K562 (cell line): ENCODE measurements around the gene KCNAB1. TPM values are rescaled to one million over a fixed set of nuclear protein-coding genes. Genes with fewer than 3 reads are reported as not detected.

Source experiments
- ATAC-seq: fragments of 200-7000 bp; cut with Tn5 transposase; 3 replicates; pipeline ENCODE4 v1.9.1; 2020; ENCODE audit warnings: moderate library complexity
- BruUV-seq: library from RNA; stranded (reverse); fragments of 400-500 nt; replicated peaks from 2 replicates; lab custom pipeline; 2021; lab: Mats Ljungman, UMichigan
- CTCF ChIA-PET: fragments of 300-600 bp; formaldehyde crosslinking; extraction: SDS; loops from one replicate; lab custom pipeline; 2021; ENCODE audit warnings: low intra/inter-chr PET ratio; lab: Yijun Ruan, JAX
- POLR2A ChIA-PET: fragments of 300-600, 350-650 bp; sonication (Branson Sonifier 250); formaldehyde crosslinking; extraction: SDS; loops from one replicate; lab custom pipeline; 2021; ENCODE audit warnings: antibody characterized with exemption, inconsistent platforms; lab: Yijun Ruan, JAX
- DNase-seq, 4 experiments: peaks; one replicate each; pipeline versions ENCODE4 v3.0.0 to v3.0.0-alpha.2; 2011 to 2018; ENCODE audit warnings: low spot score in 3 of 4, mixed read lengths in 3 of 4; ENCODE audit errors: extremely low read depth in 1 of 4
- FAIRE-seq: peaks from 2 replicates; lab custom pipeline; 2011; peaks lifted over from hg19 to GRCh38; lab: Jason Lieb, UNC
- H2AFZ ChIP-seq: 2 replicates; pipeline ENCODE4 v1.6.0; 2011; ENCODE audit warnings: low read depth, low read length, control low read depth, inconsistent platforms
- H3K27ac ChIP-seq: fragments of 200-600 bp; 3 replicates; pipeline ENCODE4 v1.8.0; 2011; ENCODE audit warnings: low read depth, mild to moderate bottlenecking, control low read depth, inconsistent platforms, low read length, moderate library complexity, mixed read lengths; ENCODE audit errors: extremely low read depth
- H3K27me3 ChIP-seq, 2 experiments: fragments of 300-600 bp in 1 of 2; 2 replicates in 1 of 2; 3 replicates in 1 of 2; pipeline versions ENCODE4 v1.6.0 to v1.8.0; 2011; ENCODE audit warnings: inconsistent platforms in 2 of 2, low read length in 2 of 2, mild to moderate bottlenecking in 1 of 2, mixed read lengths in 1 of 2, moderate library complexity in 1 of 2; ENCODE audit not compliant: control insufficient read depth in 2 of 2, insufficient read depth in 2 of 2
- H3K36me3 ChIP-seq: fragments of 300-600 bp; 3 replicates; pipeline ENCODE4 v1.8.0; 2011; ENCODE audit warnings: mild to moderate bottlenecking, low read length, inconsistent platforms; ENCODE audit not compliant: control insufficient read depth, insufficient read depth
- H3K4me1 ChIP-seq, 2 experiments: fragments of 200-600 bp in 1 of 2; replicated peaks in 1 of 2; 2 replicates in 1 of 2; 3 replicates in 1 of 2; pipeline versions ENCODE4 v1.5.1 to v1.8.0; 2011; ENCODE audit warnings: inconsistent platforms in 2 of 2, low read length in 2 of 2, mild to moderate bottlenecking in 1 of 2, mixed read lengths in 1 of 2, moderate library complexity in 1 of 2; ENCODE audit not compliant: control insufficient read depth in 2 of 2, insufficient read depth in 2 of 2
- H3K4me2 ChIP-seq: 2 replicates; pipeline ENCODE4 v1.6.1; 2011; ENCODE audit warnings: low read length, control low read depth, inconsistent platforms, mixed read lengths; ENCODE audit not compliant: insufficient read depth
- H3K4me3 ChIP-seq: fragments of 200-600 bp; sonication (generic), shearing (Covaris generic); 2 replicates; pipeline ENCODE4 v1.5.1; 2016; ENCODE audit warnings: control low read depth, inconsistent platforms
- H3K79me2 ChIP-seq: fragments of 200-600 bp; 3 replicates; pipeline ENCODE4 v1.8.0; 2011; ENCODE audit warnings: low read length, inconsistent platforms; ENCODE audit not compliant: control insufficient read depth, insufficient read depth
- H3K9ac ChIP-seq, 2 experiments: 2 replicates each; pipeline versions ENCODE4 v1.6.0 to v1.6.1; 2011; ENCODE audit warnings: low read depth in 2 of 2, low read length in 2 of 2, control low read depth in 1 of 2, inconsistent platforms in 1 of 2, mild to moderate bottlenecking in 1 of 2, mixed read lengths in 1 of 2; ENCODE audit not compliant: insufficient read depth in 1 of 2
- H3K9me1 ChIP-seq: one replicate; pipeline ENCODE4 v1.6.0; 2011; ENCODE audit warnings: inconsistent platforms, mild to moderate bottlenecking, low read length, moderate library complexity; ENCODE audit not compliant: control insufficient read depth, insufficient read depth
- H3K9me3 ChIP-seq: replicated peaks from 2 replicates; pipeline ENCODE4 v1.5.1; 2011; ENCODE audit warnings: low read depth, low read length, inconsistent platforms; ENCODE audit not compliant: control insufficient read depth, insufficient read depth
- H4K20me1 ChIP-seq: replicated peaks from 2 replicates; pipeline ENCODE4 v1.6.1; 2011; ENCODE audit warnings: low read length, inconsistent platforms, mixed read lengths; ENCODE audit not compliant: control insufficient read depth, insufficient read depth
- NCOR1 ChIP-seq: fragments of 450-650 bp; IDR thresholded peaks from 2 replicates; pipeline ENCODE4 v1.6.1; 2016; ENCODE audit warnings: mild to moderate bottlenecking, moderate library complexity
- NFIC ChIP-seq: fragments of 450-650 bp; IDR thresholded peaks from 2 replicates; pipeline ENCODE4 v1.6.1; 2017; ENCODE audit warnings: mild to moderate bottlenecking, inconsistent platforms
- PTTG1 ChIP-seq: fragments of 450-650 bp; IDR thresholded peaks from 2 replicates; pipeline ENCODE4 v1.6.1; 2016; ENCODE audit warnings: low read depth, mild to moderate bottlenecking, missing genetic modification characterization, missing compliant biosample characterization
- WGBS: fragments of 100-300 bp; shearing (Covaris generic); methylation state at CpG from one replicate; pipeline ENCODE4 v1.1.6; 2016; ENCODE audit warnings: low coverage, mixed read lengths; ENCODE audit not compliant: insufficient coverage; ENCODE audit errors: missing lambda C conversion rate; 5-methylcytosine and 5-hydroxymethylcytosine counted together
- in situ Hi-C: fragments of 300-500 bp; cut with MboI; formaldehyde crosslinking; loops from 4 replicates; pipeline ENCODE4 v1.15.0; 2018; ENCODE audit warnings: inconsistent platforms, mixed read lengths
- intact Hi-C: fragments of 100-400 bp; cut with micrococcal nuclease; formaldehyde crosslinking; loops from 2 replicates; pipeline ENCODE4 v1.14.2; 2022
- polyA plus RNA-seq, 8 experiments: library from polyadenylated mRNA; depleted of rRNA in 4 of 8; stranded (reverse) in 5 of 8; unstranded in 3 of 8; fragments of >200 nt; fragmentation: Nextera tagmentation in 2 of 8; fragmentation: Illumina TruSeq in 1 of 8; extraction: Ambion mirVana in 2 of 8; extraction: Trizol in 1 of 8; gene quantifications; 2 replicates each; pipeline versions ENCODE4 v1.2.1 to v1.2.3, GENCODE V29; 2011 to 2014; ENCODE audit warnings: inconsistent platforms in 1 of 8, missing spikeins in 1 of 8
- total RNA-seq, 7 experiments: library from RNA; depleted of rRNA in 6 of 7; stranded (reverse); fragments of >200 nt in 6 of 7; fragmentation: Illumina TruSeq in 2 of 7; extraction: Trizol in 2 of 7; gene quantifications; 2 replicates each; pipeline versions ENCODE4 v1.2.1 to v1.2.3, GENCODE V29; 2011 to 2021; ENCODE audit warnings: low replicate concordance in 1 of 7

KCNAB1 gene
- total and polyA plus RNA-seq, 9 of the 15 experiments (the other 6 are each of a cell fraction or from before 2014, with no cell fraction given), result 0.14 to 1.2 (median 0.51) TPM

DNA sequence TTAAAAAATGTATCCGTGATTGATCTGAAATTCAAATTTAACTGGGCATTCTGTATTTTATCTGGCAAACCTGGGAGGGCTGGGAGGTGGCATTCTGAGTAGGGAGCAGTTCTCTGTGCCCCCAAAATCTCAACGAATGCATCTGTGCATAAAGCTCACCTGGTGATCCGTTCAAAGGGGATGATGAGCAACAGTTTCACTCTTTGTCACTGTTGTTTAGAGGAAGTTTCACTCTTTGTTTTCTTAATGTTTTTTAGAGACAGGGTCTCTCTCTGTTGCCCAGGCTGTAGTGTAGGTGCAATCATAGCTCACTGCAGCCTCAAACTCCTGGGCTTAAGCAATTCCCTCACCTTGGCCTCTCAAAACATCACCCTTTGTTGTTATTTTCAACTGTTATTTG, 247.8 kb downstream of the KCNAB1 start:
- Histone ChIP-seq H3K4me2 (no peak overlapping the region), H3K27me3 (peaks cover 4 to 5% of the 10 kb centered on the region in 2 experiments; a peak in 3 of 5 replicates), H4K20me1 (no peaks in the 10 kb centered on the region), H3K9ac (no peak overlapping the region), H3K27ac (no peak overlapping the region), H3K4me3 (no peak overlapping the region), H2AFZ (no peak overlapping the region), H3K79me2 (no peaks in the 10 kb centered on the region), H3K9me1 (no peaks in the 10 kb centered on the region), H3K4me1 (no peaks in the 10 kb centered on the region), H3K9me3 (no peaks in the 10 kb centered on the region), H3K36me3 (no peaks in the 10 kb centered on the region)
- CTCF ChIA-PET, result no interaction called here
- FAIRE-seq, result no peak
- intact Hi-C loops, result no loop called here
- WGBS, result 0% methylated on average over 3 of the region's 3 CpGs
- ATAC-seq, result no peak
- no peak for DNase-seq
- in situ Hi-C loops, result no loop called here
- TF ChIP-seq PTTG1 (tag) (no peak), NCOR1 (no peak)
- POLR2A ChIA-PET, result no interaction called here
- BruUV-seq, result no TSS peak

DNA sequence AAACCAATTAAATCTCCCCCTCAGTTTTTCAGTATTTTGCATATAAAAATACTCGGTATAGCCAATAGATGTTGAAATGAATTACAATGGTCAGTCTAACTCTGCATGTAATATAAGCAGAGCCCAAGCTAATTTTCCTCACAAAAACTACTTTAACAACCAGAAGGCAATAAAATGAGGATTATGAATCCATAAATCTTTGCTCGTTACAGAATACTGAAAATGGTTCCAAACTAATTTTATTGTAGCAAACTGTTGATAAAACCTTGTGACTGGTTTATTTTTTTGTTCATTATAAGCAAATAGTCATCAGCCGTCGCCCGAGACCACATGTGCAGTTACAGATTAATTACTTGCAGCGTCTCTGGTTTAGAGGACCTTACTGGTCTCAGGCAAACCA, 251.3 kb downstream of the KCNAB1 start:
- whole genome bisulfite sequencing, result 0% methylated on average over 6 of the region's 6 CpGs
- Histone ChIP-seq H3K9me1 (no peaks in the 10 kb centered on the region), H3K4me1 (no peaks in the 10 kb centered on the region), H3K4me3 (no peak overlapping the region), H3K27ac (no peak overlapping the region), H2AFZ (no peak overlapping the region), H3K79me2 (no peaks in the 10 kb centered on the region), H3K9me3 (no peaks in the 10 kb centered on the region), H3K4me2 (no peak overlapping the region), H4K20me1 (no peaks in the 10 kb centered on the region), H3K36me3 (no peaks in the 10 kb centered on the region), H3K27me3 (peaks cover 2 to 4% of the 10 kb centered on the region in 2 experiments; a peak in 1 of 5 replicates), H3K9ac (no peak overlapping the region)
- BruUV-seq, result no TSS peak
- ATAC-seq (no peak), FAIRE-seq (no peak), DNase-seq (no peak)
- TF ChIP-seq NFIC, result no peak
- POLR2A ChIA-PET, result no interaction called here
- in situ Hi-C loops, result no loop called here
- CTCF ChIA-PET, result no interaction called here
- intact Hi-C loops, result no loop called here
